ENCODE results near the gene CHGA.

Gene CHGA

DNA sequence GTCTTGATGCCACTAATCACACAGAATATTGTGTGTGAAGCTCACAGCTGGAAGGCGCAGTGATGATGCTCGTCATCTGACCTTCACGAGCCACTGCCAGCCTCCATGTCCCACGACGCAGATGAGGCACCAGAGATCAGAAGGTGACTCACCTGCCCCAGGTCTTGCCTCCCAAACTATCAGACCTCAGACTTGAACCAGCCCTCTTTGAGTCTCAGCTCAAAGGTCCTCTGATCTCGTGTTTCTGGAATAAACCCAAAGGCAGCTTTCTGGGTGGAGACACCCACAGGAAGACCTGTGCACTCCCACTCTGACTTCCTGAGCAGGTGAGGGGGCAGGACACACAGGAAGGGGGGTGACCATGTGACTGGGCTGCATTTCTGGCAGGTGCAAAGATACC is 19.6 kb upstream of the CHGA start:
- no peak overlapping the region for H3K4me3 ChIP-seq (replicated peaks; ENCODE audit: low read depth, low read length)
- DNase-seq (ENCODE audit: low read depth) = no peak
- TF ChIP-seq CTCF (IDR thresholded peaks at IDR 0.05; ENCODE audit: low read length, missing control alignments) = no peak

DNA sequence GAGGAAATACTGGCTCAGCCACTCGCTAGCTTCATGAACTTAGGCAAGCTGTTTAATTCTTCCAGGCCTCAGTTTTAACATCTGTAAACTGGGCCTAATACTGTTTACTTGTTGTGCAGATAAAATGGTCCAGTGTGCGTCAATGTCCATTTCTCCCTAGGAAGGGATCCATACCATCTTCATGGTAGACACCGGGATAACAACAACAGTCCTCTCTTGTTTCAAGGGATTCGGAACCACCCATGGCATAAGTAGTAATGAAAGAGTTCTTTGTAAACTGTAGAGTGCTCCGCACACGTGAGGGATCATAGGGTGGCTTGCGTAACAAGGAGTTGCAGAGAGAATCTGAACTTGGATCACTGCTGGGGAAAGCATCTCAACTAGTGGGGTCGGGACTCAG is 17.3 kb upstream of the CHGA start:
- H3K4me3 ChIP-seq (replicated peaks; ENCODE audit: low read depth, low read length) = no peak overlapping the region
- TF ChIP-seq CTCF (IDR thresholded peaks at IDR 0.05; ENCODE audit: low read length, missing control alignments) = no peak
- DNase-seq (ENCODE audit: low read depth) = no peak

GRCh38 chr14:92906420-92906819 is 16.5 kb upstream of the CHGA start:
- DNase-seq (ENCODE audit: low read depth) = no peak
- no peak for TF ChIP-seq CTCF (IDR thresholded peaks at IDR 0.05; ENCODE audit: low read length, missing control alignments)

GRCh38 chr14:92906823-92907222 is 16.1 kb upstream of the CHGA start:
- TF ChIP-seq CTCF (IDR thresholded peaks at IDR 0.05; ENCODE audit: low read length, missing control alignments) = no peak
- no peak for DNase-seq (ENCODE audit: low read depth)
- H3K4me3 ChIP-seq (replicated peaks; ENCODE audit: low read depth, low read length) = no peak overlapping the region

More at GRCh38 chr14:92906420-92906819, 16.5 kb upstream of the CHGA start:
- H3K4me3 ChIP-seq (replicated peaks; ENCODE audit: low read depth, low read length) = no peak overlapping the region

GRCh38 chr14:92907316-92907911 is 15.5 kb upstream of the CHGA start:
- DNase-seq (ENCODE audit: low read depth) = no peak
- no peak overlapping the region for H3K4me3 ChIP-seq (replicated peaks; ENCODE audit: low read depth, low read length)
- no peak for TF ChIP-seq CTCF (IDR thresholded peaks at IDR 0.05; ENCODE audit: low read length, missing control alignments)

GRCh38 chr14:92914087-92914656 is 8.8 kb upstream of the CHGA start:
- no peak for TF ChIP-seq CTCF (IDR thresholded peaks at IDR 0.05; ENCODE audit: low read length, missing control alignments)
- H3K4me3 ChIP-seq (replicated peaks; ENCODE audit: low read depth, low read length) = no peak overlapping the region
- DNase-seq (ENCODE audit: low read depth) = peak; percentile 27

DNA sequence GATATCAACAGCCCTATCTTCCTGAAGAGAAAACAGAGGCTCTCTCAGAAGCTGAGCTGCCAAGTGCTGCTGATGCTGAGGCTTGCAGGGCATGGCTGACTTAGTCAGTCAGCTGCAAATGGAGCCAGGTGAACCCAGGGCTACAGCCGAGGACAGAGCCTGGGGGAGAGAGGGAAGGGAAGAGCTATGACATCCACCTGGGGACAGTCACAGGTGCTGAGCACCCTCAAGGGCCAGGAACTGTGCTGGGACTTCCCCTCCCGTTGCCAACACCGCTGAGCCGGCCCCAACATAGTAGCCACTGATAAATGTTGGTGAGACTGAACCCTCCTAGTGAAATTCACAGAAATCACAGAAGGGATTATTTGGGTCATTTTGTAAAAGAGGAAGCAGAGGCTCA is 6.7 kb upstream of the CHGA start:
- H3K4me3 ChIP-seq (replicated peaks; ENCODE audit: low read depth, low read length) = no peak overlapping the region
- TF ChIP-seq CTCF (IDR thresholded peaks at IDR 0.05; ENCODE audit: low read length, missing control alignments) = no peak
- DNase-seq (ENCODE audit: low read depth) = no peak

Data from fibroblast of pulmonary artery (primary cell).